ENCODE data around the gene MIEF2.
"Not testable (repeated sequence)": the region's sequence is repeated elsewhere in the genome, so short reads cannot be mapped to it uniquely, and the experiment has no call there.

The MIEF2 gene

GRCh38 chr17:18267927-18268711 lies 7.7 kb downstream of the MIEF2 start:
- H3K9ac ChIP-seq (ENCODE audit: low read depth, low read length): 0 out of 2 replicates have a peak overlapping the region, but pooled peaks have one; percentile 13
- no peaks in the 10 kb centered on the region for H3K27me3 ChIP-seq (ENCODE audit: control insufficient read depth, insufficient read depth, low read length)
- peak overlapping the region; percentile 55 for H3K27ac ChIP-seq (ENCODE audit: low read depth, low read length)
- H3K4me3 ChIP-seq (ENCODE audit: low read depth, low read length): no peak overlapping the region
- H3K9me3 ChIP-seq (ENCODE audit: control insufficient read depth, insufficient read depth, low read length): no peaks in the 10 kb centered on the region
- 0 out of 2 replicates have a peak, but pooled peaks cover 4% of the 10 kb centered on the region for H3K4me1 ChIP-seq (ENCODE audit: control insufficient read depth, insufficient read depth, low read length)
- H3K36me3 ChIP-seq (ENCODE audit: control insufficient read depth, insufficient read depth, low read length): peaks cover 37% of the 10 kb centered on the region

DNA sequence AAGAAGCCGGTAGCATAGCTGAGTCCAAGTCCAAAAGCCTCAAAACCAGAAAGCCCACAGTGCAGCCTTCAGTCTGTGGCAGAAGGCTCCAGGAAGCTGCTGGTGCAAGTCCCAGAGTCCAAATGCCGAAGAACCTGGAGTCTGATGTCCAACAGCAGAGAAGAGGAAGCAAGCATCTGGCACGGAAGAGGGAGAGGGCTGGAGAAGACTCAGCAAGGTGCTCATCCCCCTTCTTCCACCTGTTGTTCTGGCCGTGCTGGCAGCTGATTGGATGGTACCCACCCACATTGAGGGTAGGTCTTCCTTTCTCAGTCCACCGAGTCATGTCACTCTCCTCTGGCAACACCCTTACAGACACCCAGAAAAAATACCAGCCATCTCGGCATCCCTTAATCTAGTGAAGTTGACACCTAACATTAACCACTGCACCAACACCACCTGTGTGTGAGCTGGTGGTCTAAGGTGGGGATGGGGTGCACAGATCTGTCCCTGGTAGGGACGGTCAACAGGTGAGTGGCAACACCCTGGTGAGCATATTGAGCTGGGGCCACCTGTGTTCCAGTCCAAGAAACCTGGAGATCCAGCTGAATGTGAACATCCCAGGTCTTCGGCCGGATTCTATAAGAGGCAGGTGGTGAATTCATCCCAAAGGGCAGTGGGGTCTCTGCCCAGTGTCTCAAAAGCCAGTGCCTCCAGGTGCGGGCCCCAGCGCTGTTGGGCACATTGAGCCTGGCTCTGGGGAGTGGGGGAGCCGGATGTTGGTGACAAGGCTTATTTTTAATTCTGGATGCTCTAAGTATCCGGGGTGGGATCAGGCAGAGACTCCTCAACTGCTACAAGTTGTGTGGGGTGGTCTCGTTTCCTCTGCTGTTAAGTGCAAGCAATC lies 9.8 kb downstream of the MIEF2 start:
- H3K4me1 ChIP-seq (ENCODE audit: control insufficient read depth, insufficient read depth, low read length): 0 out of 2 replicates have a peak, but pooled peaks cover 4% of the 10 kb centered on the region
- H3K36me3 ChIP-seq (ENCODE audit: control insufficient read depth, insufficient read depth, low read length): peaks cover 36% of the 10 kb centered on the region
- no peaks in the 10 kb centered on the region for H3K9me3 ChIP-seq (ENCODE audit: control insufficient read depth, insufficient read depth, low read length)
- no peak overlapping the region for H3K4me3 ChIP-seq (ENCODE audit: low read depth, low read length)
- no peak overlapping the region for H3K9ac ChIP-seq (ENCODE audit: low read depth, low read length)
- no peaks in the 10 kb centered on the region for H3K27me3 ChIP-seq (ENCODE audit: control insufficient read depth, insufficient read depth, low read length)
- H3K27ac ChIP-seq (ENCODE audit: low read depth, low read length): no peak overlapping the region

DNA sequence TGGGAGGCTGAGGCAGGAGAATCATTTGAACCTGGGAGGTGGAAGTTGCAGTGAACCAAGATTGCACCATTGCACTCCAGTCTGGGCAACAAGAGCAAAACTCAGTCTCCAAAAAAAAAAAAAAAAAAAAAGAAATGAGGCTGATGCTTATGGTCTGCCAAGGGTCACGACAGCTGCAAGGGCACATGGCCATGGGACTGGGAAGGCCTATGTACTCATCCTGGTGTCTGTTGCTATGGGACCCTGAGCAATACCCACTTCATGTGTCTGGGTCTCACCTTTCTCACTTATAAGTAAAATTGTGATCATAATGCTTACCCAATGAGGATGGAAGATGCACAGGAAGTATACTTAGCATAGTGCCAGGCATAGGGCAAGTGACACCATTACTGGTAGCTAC lies 16.6 kb downstream of the MIEF2 start:
- Histone ChIP-seq H3K9ac (ENCODE audit: low read depth, low read length) (no peak overlapping the region), H3K27me3 (ENCODE audit: control insufficient read depth, insufficient read depth, low read length) (no peaks in the 10 kb centered on the region), H3K36me3 (ENCODE audit: control insufficient read depth, insufficient read depth, low read length) (peaks cover 89% of the 10 kb centered on the region), H3K27ac (ENCODE audit: low read depth, low read length) (no peak overlapping the region), H3K4me1 (ENCODE audit: control insufficient read depth, insufficient read depth, low read length) (no peaks in the 10 kb centered on the region), H3K4me3 (ENCODE audit: low read depth, low read length) (no peak overlapping the region), H3K9me3 (ENCODE audit: control insufficient read depth, insufficient read depth, low read length) (no peaks in the 10 kb centered on the region)

- Histone ChIP-seq H3K9me3 (ENCODE audit: control insufficient read depth, insufficient read depth, low read length) (no peaks in the 10 kb centered on the region), H3K27me3 (ENCODE audit: control insufficient read depth, insufficient read depth, low read length) (no peaks in the 10 kb centered on the region), H3K27ac (ENCODE audit: low read depth, low read length) (no peak overlapping the region), H3K4me3 (ENCODE audit: low read depth, low read length) (no peak overlapping the region), H3K9ac (ENCODE audit: low read depth, low read length) (no peak overlapping the region), H3K36me3 (ENCODE audit: control insufficient read depth, insufficient read depth, low read length) (peaks cover 91% of the 10 kb centered on the region), H3K4me1 (ENCODE audit: control insufficient read depth, insufficient read depth, low read length) (no peaks in the 10 kb centered on the region)
These were observed 18.4 kb downstream of the MIEF2 start for GRCh38 chr17:18278867-18279266.

DNA sequence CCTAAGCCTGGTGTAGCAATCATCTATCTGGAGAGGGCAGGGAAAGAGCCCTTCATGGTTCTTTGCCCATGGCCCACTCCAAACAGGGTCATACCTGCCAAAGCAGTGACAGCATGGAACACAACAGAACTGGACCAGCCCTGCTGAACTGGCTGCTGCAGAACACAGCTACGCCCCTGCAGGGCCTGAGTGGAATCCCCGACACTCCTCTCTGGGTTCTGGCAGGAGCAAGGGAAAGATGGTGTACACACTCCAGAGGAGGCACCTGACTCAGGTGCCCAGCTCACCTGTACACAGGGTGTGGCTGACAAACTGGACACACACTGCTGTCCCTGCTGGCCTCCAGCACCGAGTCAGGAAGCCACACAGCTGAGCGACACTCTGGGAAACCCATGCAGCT lies 19.8 kb downstream of the MIEF2 start:
- Histone ChIP-seq H3K36me3 (ENCODE audit: control insufficient read depth, insufficient read depth, low read length) (peaks cover 92% of the 10 kb centered on the region), H3K4me1 (ENCODE audit: control insufficient read depth, insufficient read depth, low read length) (no peaks in the 10 kb centered on the region), H3K27ac (ENCODE audit: low read depth, low read length) (no peak overlapping the region), H3K9me3 (ENCODE audit: control insufficient read depth, insufficient read depth, low read length) (no peaks in the 10 kb centered on the region), H3K4me3 (ENCODE audit: low read depth, low read length) (no peak overlapping the region), H3K27me3 (ENCODE audit: control insufficient read depth, insufficient read depth, low read length) (no peaks in the 10 kb centered on the region), H3K9ac (ENCODE audit: low read depth, low read length) (no peak overlapping the region)

DNA sequence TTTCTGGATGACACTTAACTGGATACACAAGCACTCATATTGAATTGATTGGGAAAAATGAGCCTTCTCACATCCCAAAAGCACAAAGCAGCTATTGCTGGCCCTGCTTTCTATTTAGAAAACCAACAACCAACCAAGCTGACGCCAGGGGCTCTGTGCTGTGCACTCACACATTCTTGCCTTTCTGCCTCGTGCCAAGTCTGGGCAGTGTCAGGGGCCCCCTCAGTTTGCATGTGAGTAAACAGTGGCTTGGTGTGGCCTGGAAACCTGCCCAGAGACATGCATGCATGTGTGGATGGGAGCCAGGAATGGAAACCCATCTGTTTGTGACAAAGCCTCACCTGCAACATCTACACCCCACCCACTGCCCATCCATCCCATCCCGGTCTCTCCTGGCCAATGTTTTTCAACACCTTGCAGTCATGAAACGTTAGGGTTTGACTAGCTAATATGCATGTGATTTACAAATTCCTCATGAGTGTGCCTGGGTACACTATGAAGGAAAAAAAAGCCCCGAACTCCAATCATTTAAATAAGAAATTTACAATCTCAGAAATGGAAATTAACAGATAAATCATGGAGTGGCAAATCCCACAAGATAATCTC lies 20.4 kb downstream of the MIEF2 start:
- H3K27ac ChIP-seq (ENCODE audit: low read depth, low read length): no peak overlapping the region
- H3K9ac ChIP-seq (ENCODE audit: low read depth, low read length): no peak overlapping the region
- H3K4me1 ChIP-seq (ENCODE audit: control insufficient read depth, insufficient read depth, low read length): no peaks in the 10 kb centered on the region
- no peaks in the 10 kb centered on the region for H3K27me3 ChIP-seq (ENCODE audit: control insufficient read depth, insufficient read depth, low read length)
- H3K9me3 ChIP-seq (ENCODE audit: control insufficient read depth, insufficient read depth, low read length): no peaks in the 10 kb centered on the region
- H3K36me3 ChIP-seq (ENCODE audit: control insufficient read depth, insufficient read depth, low read length): peaks cover 97% of the 10 kb centered on the region
- H3K4me3 ChIP-seq (ENCODE audit: low read depth, low read length): no peak overlapping the region

DNA sequence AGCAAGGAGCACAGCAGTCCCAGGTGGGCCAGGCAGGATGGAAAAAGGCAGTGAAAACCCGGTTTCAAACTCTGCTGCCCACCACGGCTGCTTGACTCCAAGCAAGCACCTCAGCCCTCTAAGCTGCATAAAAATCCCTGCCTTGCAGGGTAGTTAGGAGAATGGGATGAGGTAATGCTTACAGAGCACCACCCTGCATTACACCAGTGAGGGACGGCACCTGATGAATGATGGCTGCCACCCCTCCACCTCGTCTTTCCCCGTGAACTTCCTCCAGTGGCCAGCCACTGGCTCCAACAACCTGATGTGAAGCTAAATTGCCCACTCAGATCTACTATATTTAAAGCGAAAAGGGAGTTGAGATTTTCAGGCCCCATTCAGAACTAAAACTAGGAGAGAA lies 21.3 kb downstream of the MIEF2 start:
- peaks cover 94% of the 10 kb centered on the region for H3K36me3 ChIP-seq (ENCODE audit: control insufficient read depth, insufficient read depth, low read length)

GRCh38 chr17:18285296-18285695 lies 24.8 kb downstream of the MIEF2 start:
- no peak overlapping the region for H3K27ac ChIP-seq (ENCODE audit: low read depth, low read length)
- no peaks in the 10 kb centered on the region for H3K9me3 ChIP-seq (ENCODE audit: control insufficient read depth, insufficient read depth, low read length)
- H3K9ac ChIP-seq (ENCODE audit: low read depth, low read length): no peak overlapping the region
- no peaks in the 10 kb centered on the region for H3K27me3 ChIP-seq (ENCODE audit: control insufficient read depth, insufficient read depth, low read length)
- H3K4me3 ChIP-seq (ENCODE audit: low read depth, low read length): no peak overlapping the region
- H3K4me1 ChIP-seq (ENCODE audit: control insufficient read depth, insufficient read depth, low read length): no peaks in the 10 kb centered on the region
- H3K36me3 ChIP-seq (ENCODE audit: control insufficient read depth, insufficient read depth, low read length): peaks cover 93% of the 10 kb centered on the region

More for the DNA sequence above, 21.3 kb downstream of the MIEF2 start:
- Histone ChIP-seq H3K9me3 (ENCODE audit: control insufficient read depth, insufficient read depth, low read length) (no peaks in the 10 kb centered on the region), H3K27me3 (ENCODE audit: control insufficient read depth, insufficient read depth, low read length) (no peaks in the 10 kb centered on the region), H3K27ac (ENCODE audit: low read depth, low read length) (no peak overlapping the region), H3K4me1 (ENCODE audit: control insufficient read depth, insufficient read depth, low read length) (no peaks in the 10 kb centered on the region), H3K4me3 (ENCODE audit: low read depth, low read length) (no peak overlapping the region), H3K9ac (ENCODE audit: low read depth, low read length) (no peak overlapping the region)

- H3K4me1 ChIP-seq (ENCODE audit: control insufficient read depth, insufficient read depth, low read length): no peaks in the 10 kb centered on the region
- H3K36me3 ChIP-seq (ENCODE audit: control insufficient read depth, insufficient read depth, low read length): peaks cover 87% of the 10 kb centered on the region
- H3K4me3 ChIP-seq (ENCODE audit: low read depth, low read length): no peak overlapping the region
- no peak overlapping the region for H3K9ac ChIP-seq (ENCODE audit: low read depth, low read length)
- no peak overlapping the region for H3K27ac ChIP-seq (ENCODE audit: low read depth, low read length)
- no peaks in the 10 kb centered on the region for H3K9me3 ChIP-seq (ENCODE audit: control insufficient read depth, insufficient read depth, low read length)
- H3K27me3 ChIP-seq (ENCODE audit: control insufficient read depth, insufficient read depth, low read length): no peaks in the 10 kb centered on the region
These were observed 31.5 kb downstream of the MIEF2 start for GRCh38 chr17:18291718-18292540.

DNA sequence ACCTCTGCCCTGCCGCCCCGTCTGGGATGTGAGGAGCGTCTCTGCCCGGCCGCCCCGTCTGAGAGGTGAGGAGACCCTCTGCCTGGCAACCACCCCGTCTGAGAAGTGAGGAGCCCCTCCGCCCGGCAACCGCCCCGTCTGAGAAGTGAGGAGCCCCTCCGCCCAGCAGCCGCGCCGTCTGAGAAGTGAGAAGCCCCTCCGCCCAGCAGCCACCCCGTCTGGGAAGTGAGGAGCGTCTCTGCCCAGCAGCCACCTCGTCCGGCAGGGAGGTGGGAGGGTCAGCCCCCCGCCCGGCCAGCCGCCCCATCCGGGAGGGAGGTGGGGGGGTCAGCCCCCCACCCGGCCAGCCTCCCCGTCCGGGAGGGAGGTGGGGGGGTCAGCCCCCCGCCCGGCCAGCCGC lies 37.6 kb downstream of the MIEF2 start:
- H3K9ac ChIP-seq (ENCODE audit: low read depth, low read length); H3K27me3 ChIP-seq (ENCODE audit: control insufficient read depth, insufficient read depth, low read length); H3K9me3 ChIP-seq (ENCODE audit: control insufficient read depth, insufficient read depth, low read length); H3K4me1 ChIP-seq (ENCODE audit: control insufficient read depth, insufficient read depth, low read length); H3K27ac ChIP-seq (ENCODE audit: low read depth, low read length); H3K4me3 ChIP-seq (ENCODE audit: low read depth, low read length): not testable (repeated sequence)
- H3K36me3 ChIP-seq (ENCODE audit: control insufficient read depth, insufficient read depth, low read length): peaks cover 77% of the 10 kb centered on the region
